Endothelial cell of umbilical vein (primary cell): ENCODE results near the gene CALD1. TPM values are rescaled to one million over a fixed set of nuclear protein-coding genes. Genes with fewer than 3 reads are reported as not detected.

Experiments used
- BruUV-seq: library from RNA; stranded (reverse); fragments of 400-500 nt; replicated peaks from 2 replicates; lab custom pipeline; 2021; lab: Mats Ljungman, UMichigan
- CTCF ChIA-PET: fragments of 300-600, 350-600 bp; sonication (Branson Sonifier 250); formaldehyde crosslinking; loops from one replicate; lab custom pipeline; 2021; ENCODE audit warnings: antibody characterized with exemption, inconsistent platforms; lab: Charles Lee
- POLR2A ChIA-PET: fragments of 300-600, 350-600 bp; sonication (Branson Sonifier 250); formaldehyde crosslinking; loops from one replicate; lab custom pipeline; 2021; ENCODE audit warnings: antibody characterized with exemption, inconsistent platforms; lab: Charles Lee
- DNase-seq: peaks from one replicate; pipeline ENCODE4 v3.0.0-alpha.2; 2011; ENCODE audit warnings: low read depth, low spot score
- FAIRE-seq: peaks from 2 replicates; lab custom pipeline; 2011; peaks lifted over from hg19 to GRCh38; lab: Jason Lieb, UNC
- H2AFZ ChIP-seq: 2 replicates; pipeline ENCODE4 v1.6.0; 2012; ENCODE audit warnings: low read depth, low read length, control low read depth, inconsistent platforms
- H3K27ac ChIP-seq: 2 replicates; pipeline ENCODE4 v1.5.1; 2011; ENCODE audit warnings: low read depth, mild to moderate bottlenecking, control low read depth, low read length, moderate library complexity; ENCODE audit not compliant: insufficient read depth
- H3K27me3 ChIP-seq, 2 experiments: 2 replicates each; pipeline versions ENCODE4 v1.6.0 to v1.6.1; 2011; ENCODE audit warnings: low read length in 2 of 2, mixed read lengths in 1 of 2; ENCODE audit not compliant: control insufficient read depth in 2 of 2, insufficient read depth in 2 of 2
- H3K36me3 ChIP-seq, 2 experiments: 2 replicates in 1 of 2; 3 replicates in 1 of 2; pipeline ENCODE4 v1.5.1; 2011; ENCODE audit warnings: low read length in 2 of 2, mild to moderate bottlenecking in 1 of 2, moderate library complexity in 1 of 2; ENCODE audit not compliant: control insufficient read depth in 2 of 2, insufficient read depth in 2 of 2; ENCODE audit errors: extremely low read depth in 1 of 2
- H3K4me1 ChIP-seq: 3 replicates; pipeline ENCODE4 v1.5.1; 2011; ENCODE audit warnings: mild to moderate bottlenecking, low read length; ENCODE audit not compliant: control insufficient read depth, insufficient read depth; ENCODE audit errors: extremely low read depth
- H3K4me2 ChIP-seq: 2 replicates; pipeline ENCODE4 v1.6.1; 2011; ENCODE audit warnings: low read length, control low read depth, mixed read lengths; ENCODE audit not compliant: insufficient read depth
- H3K4me3 ChIP-seq, 3 experiments: fragments of 200-600 bp in 1 of 3; sonication (generic), shearing (Covaris generic) in 1 of 3; replicated peaks in 1 of 3; 2 replicates each; pipeline ENCODE4 v1.5.1; 2011 to 2016; ENCODE audit warnings: control low read depth in 3 of 3, low read length in 3 of 3, mild to moderate bottlenecking in 2 of 3, inconsistent platforms in 1 of 3, low read depth in 1 of 3, moderate library complexity in 1 of 3; ENCODE audit not compliant: insufficient read depth in 1 of 3
- H3K79me2 ChIP-seq: 2 replicates; pipeline ENCODE4 v1.6.0; 2012; ENCODE audit warnings: low read length, inconsistent platforms; ENCODE audit not compliant: control insufficient read depth, insufficient read depth
- H3K9ac ChIP-seq: replicated peaks from 2 replicates; pipeline ENCODE3; 2011; ENCODE audit warnings: low read length, control low read depth; ENCODE audit not compliant: insufficient read depth; ENCODE audit errors: extremely low read depth
- H3K9me1 ChIP-seq: replicated peaks from 3 replicates; pipeline ENCODE4 v1.6.0; 2011; ENCODE audit warnings: mild to moderate bottlenecking, low read length; ENCODE audit not compliant: control insufficient read depth, insufficient read depth; ENCODE audit errors: extremely low read depth
- H3K9me3 ChIP-seq: replicated peaks from 2 replicates; pipeline ENCODE4 v1.5.1; 2012; ENCODE audit warnings: low read length, inconsistent platforms; ENCODE audit not compliant: control insufficient read depth, insufficient read depth
- H4K20me1 ChIP-seq: replicated peaks from 2 replicates; pipeline ENCODE3; 2011; ENCODE audit warnings: mild to moderate bottlenecking, low read length; ENCODE audit not compliant: control insufficient read depth, insufficient read depth; ENCODE audit errors: extremely low read depth
- FOS ChIP-seq: IDR thresholded peaks from 2 replicates; pipeline ENCODE4 v1.6.1; 2011; ENCODE audit warnings: mild to moderate bottlenecking, low read length, moderate library complexity, borderline replicate concordance; ENCODE audit not compliant: insufficient read depth
- GATA2 ChIP-seq: IDR thresholded peaks from 2 replicates; pipeline ENCODE4 v1.7.0; 2011; ENCODE audit warnings: low read depth, mild to moderate bottlenecking, moderate library complexity, mixed read lengths, low read length; ENCODE audit not compliant: insufficient read length, insufficient read depth
- JUN ChIP-seq: IDR thresholded peaks from 2 replicates; pipeline ENCODE4 v1.6.1; 2011; ENCODE audit warnings: borderline replicate concordance, low read depth; ENCODE audit not compliant: insufficient read length, insufficient read depth
- MYC ChIP-seq: IDR thresholded peaks from one replicate; pipeline ENCODE4 v1.6.1; 2011; ENCODE audit warnings: mild to moderate bottlenecking, low read depth, low read length
- POLR2A ChIP-seq: IDR thresholded peaks from 2 replicates; pipeline ENCODE4 v1.6.1; 2012; ENCODE audit warnings: low read depth, mild to moderate bottlenecking, control low read depth, low read length
- POLR2AphosphoS5 ChIP-seq: IDR thresholded peaks from 2 replicates; pipeline ENCODE4 v1.6.1; 2012; ENCODE audit warnings: low read depth, mild to moderate bottlenecking, control low read depth, low read length, moderate library complexity; ENCODE audit not compliant: insufficient read depth
- dilution Hi-C: fragments of 300-500 bp; cut with MboI; formaldehyde crosslinking; loops from one replicate; pipeline ENCODE4 v1.15.0; 2019; ENCODE audit warnings: low sequenced_read_pairs; ENCODE audit not compliant: extremely low pct_ligation_motif_present
- intact Hi-C: fragments of 100-400 bp; cut with micrococcal nuclease; formaldehyde crosslinking; loops from one replicate; pipeline ENCODE4 v1.10.0; 2022
- polyA plus RNA-seq, 4 experiments: library from polyadenylated mRNA; depleted of rRNA in 3 of 4; stranded (reverse) in 3 of 4; unstranded in 1 of 4; fragments of >200 nt; gene quantifications; 2 replicates each; pipeline versions ENCODE4 v1.2.1 to v1.2.3, GENCODE V29; 2011 to 2012; ENCODE audit warnings: missing spikeins in 1 of 4
- total RNA-seq: library from RNA; stranded (reverse); gene quantifications from 2 replicates; pipeline ENCODE4 v1.2.3, GENCODE V29; 2021
- TF ChIP-seq, protein P1 (sequence below): IDR thresholded peaks from 2 replicates; pipeline ENCODE4 v1.6.1; 2011; ENCODE audit not compliant: insufficient read depth, insufficient read length
- TF ChIP-seq, protein P2 (sequence below), 2 donors: IDR thresholded peaks; 1 replicate in 1 of 2; 2 replicates in 1 of 2; pipeline ENCODE4 v1.5.1; 2011; ENCODE audit warnings: low read length in 2 of 2, mild to moderate bottlenecking in 2 of 2, moderate library complexity in 2 of 2, control low read depth in 1 of 2, inconsistent platforms in 1 of 2, low read depth in 1 of 2; ENCODE audit not compliant: insufficient read depth in 1 of 2; ENCODE audit errors: extremely low read depth in 1 of 2

The CALD1 gene
- total and polyA plus RNA-seq, 2 donors (not counting 3 experiments of a cell fraction or from before 2014, with no cell fraction given): 136 to 307 TPM

DNA sequence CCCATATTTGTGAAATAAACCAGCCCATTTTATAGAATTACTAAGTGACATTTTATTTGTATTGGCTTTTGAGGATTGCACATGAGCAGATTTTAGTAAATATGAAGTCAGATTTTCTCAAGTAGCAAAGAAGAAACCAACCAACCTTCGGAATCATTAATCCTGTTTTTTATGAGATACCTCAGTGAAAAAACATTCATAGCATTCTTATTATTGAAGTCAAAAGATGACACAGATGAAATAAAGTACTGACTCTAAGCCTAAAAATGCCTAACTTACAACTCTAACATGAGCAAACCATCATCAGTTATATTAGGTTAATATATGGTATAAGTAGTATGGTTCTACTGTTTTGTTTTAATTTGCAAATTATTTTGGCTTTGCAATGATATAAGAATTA is 147.0 kb downstream of the CALD1 start:
- Histone ChIP-seq H3K9ac (no peak overlapping the region), H3K27me3 (no peaks in the 10 kb centered on the region), H3K4me1 (peaks cover 6% of the 10 kb centered on the region), H3K36me3 (peaks cover 5 to 11% of the 10 kb centered on the region in 2 experiments), H3K79me2 (peaks cover 27% of the 10 kb centered on the region), H2AFZ (no peak overlapping the region), H3K4me3 (no peak overlapping the region), H3K27ac (no peak overlapping the region), H4K20me1 (no peaks in the 10 kb centered on the region), H3K9me3 (no peaks in the 10 kb centered on the region), H3K4me2 (no peak overlapping the region), H3K9me1 (no peaks in the 10 kb centered on the region)
- TF ChIP-seq JUN (no peak), GATA2 (no peak), MYC (no peak), POLR2A (no peak), POLR2AphosphoS5 (no peak), FOS (no peak)
- TF ChIP-seq, protein P1, sequence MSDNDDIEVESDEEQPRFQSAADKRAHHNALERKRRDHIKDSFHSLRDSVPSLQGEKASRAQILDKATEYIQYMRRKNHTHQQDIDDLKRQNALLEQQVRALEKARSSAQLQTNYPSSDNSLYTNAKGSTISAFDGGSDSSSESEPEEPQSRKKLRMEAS: no peak
- TF ChIP-seq, protein P2, sequence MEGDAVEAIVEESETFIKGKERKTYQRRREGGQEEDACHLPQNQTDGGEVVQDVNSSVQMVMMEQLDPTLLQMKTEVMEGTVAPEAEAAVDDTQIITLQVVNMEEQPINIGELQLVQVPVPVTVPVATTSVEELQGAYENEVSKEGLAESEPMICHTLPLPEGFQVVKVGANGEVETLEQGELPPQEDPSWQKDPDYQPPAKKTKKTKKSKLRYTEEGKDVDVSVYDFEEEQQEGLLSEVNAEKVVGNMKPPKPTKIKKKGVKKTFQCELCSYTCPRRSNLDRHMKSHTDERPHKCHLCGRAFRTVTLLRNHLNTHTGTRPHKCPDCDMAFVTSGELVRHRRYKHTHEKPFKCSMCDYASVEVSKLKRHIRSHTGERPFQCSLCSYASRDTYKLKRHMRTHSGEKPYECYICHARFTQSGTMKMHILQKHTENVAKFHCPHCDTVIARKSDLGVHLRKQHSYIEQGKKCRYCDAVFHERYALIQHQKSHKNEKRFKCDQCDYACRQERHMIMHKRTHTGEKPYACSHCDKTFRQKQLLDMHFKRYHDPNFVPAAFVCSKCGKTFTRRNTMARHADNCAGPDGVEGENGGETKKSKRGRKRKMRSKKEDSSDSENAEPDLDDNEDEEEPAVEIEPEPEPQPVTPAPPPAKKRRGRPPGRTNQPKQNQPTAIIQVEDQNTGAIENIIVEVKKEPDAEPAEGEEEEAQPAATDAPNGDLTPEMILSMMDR (IDR thresholded peaks at IDR 0.05; ENCODE audit: extremely low read depth in 1 of 2, insufficient read depth in 1 of 2, low read depth in 1 of 2, low read length in 2 of 2): no peak
- POLR2A ChIA-PET: no interaction called here
- CTCF ChIA-PET: no interaction called here
- FAIRE-seq: no peak
- no TSS peak for BruUV-seq
- intact Hi-C loops: no loop called here
- DNase-seq: no peak
- dilution Hi-C loops: no loop called here
